Measurements from ENCODE around the gene KLF2. TPM values are rescaled to one million over a fixed set of nuclear protein-coding genes. Genes with fewer than 3 reads are reported as not detected.

KLF2 gene
- total and polyA plus RNA-seq, 2 donors (not counting 1 experiment from before 2014, with no cell fraction given), result 6.7 to 19.2 TPM

- Histone ChIP-seq H3K27ac (ENCODE audit: insufficient read depth, low read length) (no peak overlapping the region), H4K20me1 (ENCODE audit: control insufficient read depth, extremely low read depth, insufficient read depth, low read length) (no peaks in the 10 kb centered on the region), H3K9ac (ENCODE audit: insufficient read depth, low read length) (no peak overlapping the region), H3K9me3 (ENCODE audit: control insufficient read depth, insufficient read depth, low read depth, low read length) (no peaks in the 10 kb centered on the region), H3K4me3 (replicated peaks in 1 of 4; ENCODE audit: control extremely low read depth in 1 of 4, insufficient read depth in 1 of 4, low read depth in 3 of 4, low read length in 4 of 4) (no peak overlapping the region), H3K4me2 (ENCODE audit: extremely low read depth, insufficient read depth, low read length) (no peak overlapping the region), H3K27me3 (ENCODE audit: control insufficient read depth, insufficient read depth, low read length) (peaks cover 9% of the 10 kb centered on the region), H2AFZ (ENCODE audit: low read length) (no peak overlapping the region), H3K79me2 (ENCODE audit: control insufficient read depth, insufficient read depth, low read length) (no peaks in the 10 kb centered on the region), H3K36me3 (ENCODE audit: control insufficient read depth, insufficient read depth, low read length) (no peaks in the 10 kb centered on the region), H3K4me1 (ENCODE audit: control insufficient read depth, extremely low read depth, insufficient read depth, low read length) (peaks cover 9% of the 10 kb centered on the region)
- TF ChIP-seq, protein P1, sequence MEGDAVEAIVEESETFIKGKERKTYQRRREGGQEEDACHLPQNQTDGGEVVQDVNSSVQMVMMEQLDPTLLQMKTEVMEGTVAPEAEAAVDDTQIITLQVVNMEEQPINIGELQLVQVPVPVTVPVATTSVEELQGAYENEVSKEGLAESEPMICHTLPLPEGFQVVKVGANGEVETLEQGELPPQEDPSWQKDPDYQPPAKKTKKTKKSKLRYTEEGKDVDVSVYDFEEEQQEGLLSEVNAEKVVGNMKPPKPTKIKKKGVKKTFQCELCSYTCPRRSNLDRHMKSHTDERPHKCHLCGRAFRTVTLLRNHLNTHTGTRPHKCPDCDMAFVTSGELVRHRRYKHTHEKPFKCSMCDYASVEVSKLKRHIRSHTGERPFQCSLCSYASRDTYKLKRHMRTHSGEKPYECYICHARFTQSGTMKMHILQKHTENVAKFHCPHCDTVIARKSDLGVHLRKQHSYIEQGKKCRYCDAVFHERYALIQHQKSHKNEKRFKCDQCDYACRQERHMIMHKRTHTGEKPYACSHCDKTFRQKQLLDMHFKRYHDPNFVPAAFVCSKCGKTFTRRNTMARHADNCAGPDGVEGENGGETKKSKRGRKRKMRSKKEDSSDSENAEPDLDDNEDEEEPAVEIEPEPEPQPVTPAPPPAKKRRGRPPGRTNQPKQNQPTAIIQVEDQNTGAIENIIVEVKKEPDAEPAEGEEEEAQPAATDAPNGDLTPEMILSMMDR (conservative IDR thresholded peaks at IDR 0.05 in 1 of 2, IDR thresholded peaks at IDR 0.05 in 1 of 2; ENCODE audit: low read depth in 1 of 2, low read length in 2 of 2), result no peak
- no peak for TF ChIP-seq EZH2 (IDR thresholded peaks at IDR 0.05; ENCODE audit: low read length, missing control alignments)
- DNase-seq (ENCODE audit: low read depth in 2 of 2), result no peak
Observed at GRCh38 chr19:16290692-16291091, 33.9 kb upstream of the KLF2 start.

- Histone ChIP-seq H2AFZ (ENCODE audit: low read length) (no peak overlapping the region), H3K9ac (ENCODE audit: insufficient read depth, low read length) (peak overlapping the region; percentile 43), H3K79me2 (ENCODE audit: control insufficient read depth, insufficient read depth, low read length) (no peaks in the 10 kb centered on the region), H3K36me3 (ENCODE audit: control insufficient read depth, insufficient read depth, low read length) (no peaks in the 10 kb centered on the region), H3K9me3 (ENCODE audit: control insufficient read depth, insufficient read depth, low read depth, low read length) (no peaks in the 10 kb centered on the region), H3K4me2 (ENCODE audit: extremely low read depth, insufficient read depth, low read length) (peak overlapping the region; percentile 46), H3K4me1 (ENCODE audit: control insufficient read depth, extremely low read depth, insufficient read depth, low read length) (peaks cover 9% of the 10 kb centered on the region), H3K27ac (ENCODE audit: insufficient read depth, low read length) (peak overlapping the region; percentile 75), H4K20me1 (ENCODE audit: control insufficient read depth, extremely low read depth, insufficient read depth, low read length) (no peaks in the 10 kb centered on the region), H3K4me3 (replicated peaks in 1 of 4; ENCODE audit: control extremely low read depth in 1 of 4, insufficient read depth in 1 of 4, low read depth in 3 of 4, low read length in 4 of 4) (peak overlapping the region; percentile 0 to 47 (median 28)), H3K27me3 (ENCODE audit: control insufficient read depth, insufficient read depth, low read length) (no peaks in the 10 kb centered on the region)
- DNase-seq (ENCODE audit: low read depth in 2 of 2), result peak; percentile 96 to 98
- no peak for TF ChIP-seq EZH2 (IDR thresholded peaks at IDR 0.05; ENCODE audit: low read length, missing control alignments)
- TF ChIP-seq, protein P1 (conservative IDR thresholded peaks at IDR 0.05 in 1 of 2, IDR thresholded peaks at IDR 0.05 in 1 of 2; ENCODE audit: low read depth in 1 of 2, low read length in 2 of 2), result no peak
Observed at GRCh38 chr19:16293118-16294091, 31.2 kb upstream of the KLF2 start.

DNA sequence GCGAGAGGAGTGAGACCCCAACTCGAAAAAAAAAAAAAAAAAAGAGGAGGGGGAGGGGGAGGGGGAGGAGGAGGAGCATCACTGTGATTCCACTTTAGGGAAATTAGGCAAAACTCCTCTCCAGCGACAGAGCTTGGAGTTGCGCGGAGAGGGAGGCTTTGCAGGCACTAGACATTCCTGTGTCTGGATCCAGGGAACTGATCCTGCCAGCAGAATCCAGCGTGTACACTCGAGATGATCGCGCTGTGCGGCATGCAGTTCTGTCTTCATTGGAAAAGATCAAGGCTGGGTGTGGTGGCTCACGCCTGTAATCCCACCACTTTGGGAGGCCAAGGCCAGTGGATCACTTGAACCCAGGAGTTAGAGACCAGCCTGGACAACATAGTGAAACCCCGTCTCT, 29.6 kb upstream of the KLF2 start:
- no peak overlapping the region for H3K4me3 ChIP-seq (replicated peaks in 1 of 4; ENCODE audit: control extremely low read depth in 1 of 4, insufficient read depth in 1 of 4, low read depth in 3 of 4, low read length in 4 of 4)
- H3K27me3 ChIP-seq (ENCODE audit: control insufficient read depth, insufficient read depth, low read length), result no peaks in the 10 kb centered on the region
- no peaks in the 10 kb centered on the region for H4K20me1 ChIP-seq (ENCODE audit: control insufficient read depth, extremely low read depth, insufficient read depth, low read length)
- no peak overlapping the region for H3K9ac ChIP-seq (ENCODE audit: insufficient read depth, low read length)
- TF ChIP-seq, protein P1 (conservative IDR thresholded peaks at IDR 0.05 in 1 of 2, IDR thresholded peaks at IDR 0.05 in 1 of 2; ENCODE audit: low read depth in 1 of 2, low read length in 2 of 2), result no peak
- no peak for TF ChIP-seq EZH2 (IDR thresholded peaks at IDR 0.05; ENCODE audit: low read length, missing control alignments)
- no peak overlapping the region for H3K4me2 ChIP-seq (ENCODE audit: extremely low read depth, insufficient read depth, low read length)
- H3K9me3 ChIP-seq (ENCODE audit: control insufficient read depth, insufficient read depth, low read depth, low read length), result no peaks in the 10 kb centered on the region
- no peaks in the 10 kb centered on the region for H3K79me2 ChIP-seq (ENCODE audit: control insufficient read depth, insufficient read depth, low read length)
- H3K4me1 ChIP-seq (ENCODE audit: control insufficient read depth, extremely low read depth, insufficient read depth, low read length), result peaks cover 9% of the 10 kb centered on the region
- no peaks in the 10 kb centered on the region for H3K36me3 ChIP-seq (ENCODE audit: control insufficient read depth, insufficient read depth, low read length)
- peak; percentile 11 to 55 for DNase-seq (ENCODE audit: low read depth in 2 of 2)
- H2AFZ ChIP-seq (ENCODE audit: low read length), result no peak overlapping the region
- H3K27ac ChIP-seq (ENCODE audit: insufficient read depth, low read length), result no peak overlapping the region

Data from fibroblast of lung (primary cell).